Measurements from ENCODE around the gene ST7.
"Not testable (repeated sequence)": the region's sequence is repeated elsewhere in the genome, so short reads cannot be mapped to it uniquely, and the experiment has no call there.

Gene ST7

DNA sequence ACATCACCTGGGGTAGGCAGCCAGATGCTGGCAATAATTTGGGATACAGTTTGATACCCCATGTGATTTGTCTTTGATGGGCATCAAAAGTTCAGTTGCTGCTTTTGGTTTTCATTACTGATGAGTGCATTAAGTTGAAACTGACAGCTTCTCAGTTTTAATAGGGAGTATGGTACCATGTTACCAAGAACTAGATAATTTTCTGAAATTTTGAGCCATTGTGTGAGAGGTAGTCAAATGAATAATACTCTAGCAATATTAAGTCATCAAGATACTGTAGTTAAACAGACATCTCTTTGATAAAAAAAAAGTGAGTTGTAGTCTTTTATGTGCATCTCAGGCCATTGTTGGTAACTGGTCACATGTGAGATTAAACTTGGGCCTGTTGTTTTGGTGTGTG is 71.5 kb downstream of the ST7 start:
- Histone ChIP-seq H3K36me3 (ENCODE audit: insufficient read depth, low read length) (no peaks in the 10 kb centered on the region), H3K4me1 (ENCODE audit: insufficient read depth, low read length, poor library complexity, severe bottlenecking) (no peaks in the 10 kb centered on the region), H2AFZ (ENCODE audit: low read length) (no peak overlapping the region), H3K79me2 (ENCODE audit: insufficient read depth, low read length) (no peaks in the 10 kb centered on the region), H3K9ac (ENCODE audit: low read depth, low read length, poor library complexity, severe bottlenecking) (no peak overlapping the region), H3K9me2 (replicated peaks; ENCODE audit: low read depth, low read length) (no peaks in the 10 kb centered on the region), H3F3A (ENCODE audit: low read depth) (no peaks in the 10 kb centered on the region), H3K4me2 (ENCODE audit: low read depth, low read length, poor library complexity, severe bottlenecking) (no peak overlapping the region), H3K9me3 (ENCODE audit: insufficient read depth, low read depth, low read length) (no peaks in the 10 kb centered on the region), H4K20me1 (ENCODE audit: insufficient read depth, low read length, poor library complexity, severe bottlenecking) (no peaks in the 10 kb centered on the region), H3K4me3 (ENCODE audit: low read length, poor library complexity, severe bottlenecking) (no peak overlapping the region), H3K27me3 (ENCODE audit: insufficient read depth, low read length, poor library complexity, severe bottlenecking) (peaks cover 4% of the 10 kb centered on the region)
- TF ChIP-seq EZH2phosphoT487 (IDR thresholded peaks at IDR 0.05; ENCODE audit: borderline replicate concordance): no peak
- TF ChIP-seq, protein P1, sequence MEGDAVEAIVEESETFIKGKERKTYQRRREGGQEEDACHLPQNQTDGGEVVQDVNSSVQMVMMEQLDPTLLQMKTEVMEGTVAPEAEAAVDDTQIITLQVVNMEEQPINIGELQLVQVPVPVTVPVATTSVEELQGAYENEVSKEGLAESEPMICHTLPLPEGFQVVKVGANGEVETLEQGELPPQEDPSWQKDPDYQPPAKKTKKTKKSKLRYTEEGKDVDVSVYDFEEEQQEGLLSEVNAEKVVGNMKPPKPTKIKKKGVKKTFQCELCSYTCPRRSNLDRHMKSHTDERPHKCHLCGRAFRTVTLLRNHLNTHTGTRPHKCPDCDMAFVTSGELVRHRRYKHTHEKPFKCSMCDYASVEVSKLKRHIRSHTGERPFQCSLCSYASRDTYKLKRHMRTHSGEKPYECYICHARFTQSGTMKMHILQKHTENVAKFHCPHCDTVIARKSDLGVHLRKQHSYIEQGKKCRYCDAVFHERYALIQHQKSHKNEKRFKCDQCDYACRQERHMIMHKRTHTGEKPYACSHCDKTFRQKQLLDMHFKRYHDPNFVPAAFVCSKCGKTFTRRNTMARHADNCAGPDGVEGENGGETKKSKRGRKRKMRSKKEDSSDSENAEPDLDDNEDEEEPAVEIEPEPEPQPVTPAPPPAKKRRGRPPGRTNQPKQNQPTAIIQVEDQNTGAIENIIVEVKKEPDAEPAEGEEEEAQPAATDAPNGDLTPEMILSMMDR (conservative IDR thresholded peaks at IDR 0.05; ENCODE audit: low read length): no peak

DNA sequence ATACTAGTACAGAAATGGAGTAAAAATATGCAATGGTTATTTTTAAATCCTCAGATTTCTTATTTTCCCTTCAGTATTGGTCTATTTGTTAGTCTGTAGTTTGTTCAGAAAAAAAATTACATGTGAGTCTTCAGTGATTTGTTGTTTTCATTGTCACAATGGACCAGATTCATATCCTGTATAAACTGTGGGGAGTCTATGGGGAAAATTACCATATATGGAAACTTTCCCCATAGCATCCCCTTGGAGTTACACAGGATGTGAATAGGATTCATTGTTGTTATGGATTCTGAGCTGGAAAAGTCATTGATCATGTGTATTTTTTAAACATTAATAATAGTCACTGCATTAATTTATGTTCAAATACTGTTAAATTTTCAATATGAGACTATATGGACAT is 72.6 kb downstream of the ST7 start:
- no peaks in the 10 kb centered on the region for H3K36me3 ChIP-seq (ENCODE audit: insufficient read depth, low read length)
- no peaks in the 10 kb centered on the region for H4K20me1 ChIP-seq (ENCODE audit: insufficient read depth, low read length, poor library complexity, severe bottlenecking)

DNA sequence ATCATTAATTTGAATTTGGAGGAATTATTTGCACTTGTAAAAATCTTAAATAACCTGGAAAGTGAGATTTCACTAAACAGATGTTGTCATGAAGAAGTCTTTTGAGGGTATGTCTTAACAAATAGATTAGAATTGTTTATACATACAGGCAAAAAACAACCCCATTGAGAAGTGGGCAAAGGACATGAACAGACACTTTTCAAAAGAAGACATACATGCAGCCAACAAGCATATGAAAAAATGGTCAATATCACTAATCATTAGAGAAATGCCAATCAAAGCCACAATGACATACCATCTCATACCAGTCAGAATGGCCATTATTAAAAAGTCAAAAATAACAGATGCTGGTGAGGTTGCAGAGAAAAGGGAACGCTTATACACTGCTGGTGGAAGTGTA is 77.0 kb downstream of the ST7 start:
- not testable (repeated sequence) for H3K4me1 ChIP-seq (ENCODE audit: insufficient read depth, low read length, poor library complexity, severe bottlenecking); H3K4me3 ChIP-seq (ENCODE audit: low read length, poor library complexity, severe bottlenecking); H2AFZ ChIP-seq (ENCODE audit: low read length); H3K79me2 ChIP-seq (ENCODE audit: insufficient read depth, low read length); H3K4me2 ChIP-seq (ENCODE audit: low read depth, low read length, poor library complexity, severe bottlenecking); H3K9me3 ChIP-seq (ENCODE audit: insufficient read depth, low read depth, low read length); H4K20me1 ChIP-seq (ENCODE audit: insufficient read depth, low read length, poor library complexity, severe bottlenecking); H3K36me3 ChIP-seq (ENCODE audit: insufficient read depth, low read length); H3K27me3 ChIP-seq (ENCODE audit: insufficient read depth, low read length, poor library complexity, severe bottlenecking); H3F3A ChIP-seq (ENCODE audit: low read depth); H3K9ac ChIP-seq (ENCODE audit: low read depth, low read length, poor library complexity, severe bottlenecking); H3K9me2 ChIP-seq (replicated peaks; ENCODE audit: low read depth, low read length)

More for the DNA sequence above, 72.6 kb downstream of the ST7 start:
- peaks cover 4% of the 10 kb centered on the region for H3K27me3 ChIP-seq (ENCODE audit: insufficient read depth, low read length, poor library complexity, severe bottlenecking)
- no peak for TF ChIP-seq EZH2phosphoT487 (IDR thresholded peaks at IDR 0.05; ENCODE audit: borderline replicate concordance)
- TF ChIP-seq, protein P1 (conservative IDR thresholded peaks at IDR 0.05; ENCODE audit: low read length): no peak
- H2AFZ ChIP-seq (ENCODE audit: low read length): no peak overlapping the region
- H3K4me1 ChIP-seq (ENCODE audit: insufficient read depth, low read length, poor library complexity, severe bottlenecking): no peaks in the 10 kb centered on the region
- no peaks in the 10 kb centered on the region for H3K79me2 ChIP-seq (ENCODE audit: insufficient read depth, low read length)
- no peaks in the 10 kb centered on the region for H3K9me2 ChIP-seq (replicated peaks; ENCODE audit: low read depth, low read length)
- peaks cover 5% of the 10 kb centered on the region; the same call in 1 of the 2 replicates for H3K9me3 ChIP-seq (ENCODE audit: insufficient read depth, low read depth, low read length)
- no peak overlapping the region for H3K9ac ChIP-seq (ENCODE audit: low read depth, low read length, poor library complexity, severe bottlenecking)
- no peak overlapping the region for H3K4me2 ChIP-seq (ENCODE audit: low read depth, low read length, poor library complexity, severe bottlenecking)
- no peaks in the 10 kb centered on the region for H3F3A ChIP-seq (ENCODE audit: low read depth)
- no peak overlapping the region for H3K4me3 ChIP-seq (ENCODE audit: low read length, poor library complexity, severe bottlenecking)

DNA sequence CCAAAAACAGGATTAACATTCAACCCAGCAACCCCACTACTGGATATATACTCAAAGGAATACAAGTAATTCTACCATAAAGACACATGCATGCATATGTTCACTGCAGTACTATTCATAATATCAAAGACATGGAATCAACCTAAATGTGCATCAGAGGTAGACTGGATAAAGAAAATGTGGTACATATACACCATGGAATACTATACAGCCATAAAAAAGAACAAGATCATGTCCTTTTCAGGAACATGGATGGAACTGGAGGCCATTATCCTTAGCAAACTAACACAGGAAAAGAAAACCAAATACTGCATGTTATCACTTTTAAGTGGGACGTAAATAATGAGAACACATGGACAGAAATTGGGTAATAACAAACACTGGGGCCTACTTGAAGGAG is 77.5 kb downstream of the ST7 start:
- H3K36me3 ChIP-seq (ENCODE audit: insufficient read depth, low read length); H3K9me2 ChIP-seq (replicated peaks; ENCODE audit: low read depth, low read length); H3K4me3 ChIP-seq (ENCODE audit: low read length, poor library complexity, severe bottlenecking); H3K27me3 ChIP-seq (ENCODE audit: insufficient read depth, low read length, poor library complexity, severe bottlenecking); H4K20me1 ChIP-seq (ENCODE audit: insufficient read depth, low read length, poor library complexity, severe bottlenecking); H3K4me1 ChIP-seq (ENCODE audit: insufficient read depth, low read length, poor library complexity, severe bottlenecking); H3K4me2 ChIP-seq (ENCODE audit: low read depth, low read length, poor library complexity, severe bottlenecking); H3K79me2 ChIP-seq (ENCODE audit: insufficient read depth, low read length); H2AFZ ChIP-seq (ENCODE audit: low read length); H3K9ac ChIP-seq (ENCODE audit: low read depth, low read length, poor library complexity, severe bottlenecking); H3F3A ChIP-seq (ENCODE audit: low read depth); H3K9me3 ChIP-seq (ENCODE audit: insufficient read depth, low read depth, low read length): not testable (repeated sequence)
